Sigmoid colon (tissue), 3 donors: Measurements from ENCODE around the gene MPZL2.

Source experiments
- CTCF ChIP-seq, 4 experiments: fragments of 450-650 bp in 3 of 4; fragments of 200-600 bp in 1 of 4; IDR thresholded peaks; one replicate each; pipeline ENCODE4 v1.5.1; 2016 to 2019; ENCODE audit warnings: antibody characterized with exemption in 4 of 4, mild to moderate bottlenecking in 3 of 4, moderate library complexity in 2 of 4
- POLR2A ChIP-seq, 2 donors: fragments of 450-650 bp; IDR thresholded peaks; one replicate each; pipeline ENCODE4 v1.6.1; 2016; ENCODE audit warnings: antibody characterized with exemption in 2 of 2, mild to moderate bottlenecking in 2 of 2, moderate library complexity in 2 of 2

GRCh38 chr11:118301600-118302195 lies 37.6 kb upstream of the MPZL2 start:
- TF ChIP-seq CTCF (IDR thresholded peaks at IDR 0.05) (no peak), POLR2A (IDR thresholded peaks at IDR 0.05) (no peak)
